Gastrocnemius medialis (tissue), 4 donors: Measurements from ENCODE around the gene MZB1.

Source experiments
- POLR2A ChIP-seq, 2 donors: fragments of 450-650 bp; IDR thresholded peaks; one replicate each; pipeline ENCODE4 v1.6.1; 2017; ENCODE audit warnings: antibody characterized with exemption in 2 of 2, mild to moderate bottlenecking in 2 of 2, moderate library complexity in 2 of 2
- TF ChIP-seq, protein P1 (sequence below), 5 experiments: fragments of 450-650 bp in 3 of 5; fragments of 200-600 bp in 2 of 5; sonication (generic) in 2 of 5; IDR thresholded peaks in 4 of 5; conservative IDR thresholded peaks in 1 of 5; 1 replicate in 4 of 5; 2 replicates in 1 of 5; pipeline ENCODE4 v1.5.1; 2016 to 2019; ENCODE audit warnings: antibody characterized with exemption in 5 of 5, mild to moderate bottlenecking in 3 of 5, moderate library complexity in 3 of 5

DNA sequence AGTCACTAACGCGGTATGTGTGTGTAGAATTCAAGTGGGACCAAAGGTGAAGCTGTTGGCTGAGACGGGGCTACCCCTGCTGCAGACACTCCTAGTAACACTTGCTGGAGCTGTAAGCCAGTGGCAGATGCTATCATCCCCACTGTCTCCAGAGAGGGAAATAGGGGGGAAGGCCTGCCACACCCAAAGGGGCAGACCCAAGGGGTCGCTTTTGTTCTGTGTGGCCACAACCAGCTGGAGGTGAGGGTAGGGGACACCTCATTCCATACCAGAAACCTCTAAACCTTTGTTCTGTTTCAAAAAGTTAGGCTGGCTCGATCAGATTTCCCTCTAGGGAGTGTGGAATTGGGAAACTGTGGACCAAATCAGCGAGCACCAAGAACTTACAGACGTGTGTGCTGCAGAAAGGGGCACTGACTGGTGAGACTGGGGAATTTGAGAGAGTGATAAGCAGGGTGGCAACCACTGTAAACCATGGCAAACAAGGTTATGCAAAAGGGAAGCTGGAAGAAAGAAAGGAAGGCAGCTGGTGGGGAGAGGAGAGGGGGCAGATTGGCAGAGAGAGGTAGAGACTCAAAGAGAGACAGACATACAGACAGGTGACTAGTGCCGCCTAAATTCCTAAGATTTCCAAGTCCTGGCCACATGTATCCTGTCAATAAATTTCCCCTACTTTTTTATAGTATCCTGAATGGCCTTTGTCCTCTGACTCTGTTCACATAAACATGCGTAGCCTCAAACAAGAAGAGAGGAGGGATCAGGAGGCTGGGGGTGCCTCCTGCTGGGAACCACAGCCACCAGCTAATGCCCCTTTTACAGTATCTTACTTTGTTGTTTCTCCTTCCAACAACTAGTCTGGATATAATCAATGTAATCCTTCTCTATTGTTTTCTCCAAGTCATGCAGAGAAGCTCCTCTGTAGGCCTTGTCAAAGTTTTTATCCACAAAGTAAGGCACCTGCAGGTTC is 29.8 kb upstream of the MZB1 start:
- TF ChIP-seq, protein P1, sequence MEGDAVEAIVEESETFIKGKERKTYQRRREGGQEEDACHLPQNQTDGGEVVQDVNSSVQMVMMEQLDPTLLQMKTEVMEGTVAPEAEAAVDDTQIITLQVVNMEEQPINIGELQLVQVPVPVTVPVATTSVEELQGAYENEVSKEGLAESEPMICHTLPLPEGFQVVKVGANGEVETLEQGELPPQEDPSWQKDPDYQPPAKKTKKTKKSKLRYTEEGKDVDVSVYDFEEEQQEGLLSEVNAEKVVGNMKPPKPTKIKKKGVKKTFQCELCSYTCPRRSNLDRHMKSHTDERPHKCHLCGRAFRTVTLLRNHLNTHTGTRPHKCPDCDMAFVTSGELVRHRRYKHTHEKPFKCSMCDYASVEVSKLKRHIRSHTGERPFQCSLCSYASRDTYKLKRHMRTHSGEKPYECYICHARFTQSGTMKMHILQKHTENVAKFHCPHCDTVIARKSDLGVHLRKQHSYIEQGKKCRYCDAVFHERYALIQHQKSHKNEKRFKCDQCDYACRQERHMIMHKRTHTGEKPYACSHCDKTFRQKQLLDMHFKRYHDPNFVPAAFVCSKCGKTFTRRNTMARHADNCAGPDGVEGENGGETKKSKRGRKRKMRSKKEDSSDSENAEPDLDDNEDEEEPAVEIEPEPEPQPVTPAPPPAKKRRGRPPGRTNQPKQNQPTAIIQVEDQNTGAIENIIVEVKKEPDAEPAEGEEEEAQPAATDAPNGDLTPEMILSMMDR (IDR thresholded peaks at IDR 0.05 in 4 of 5, conservative IDR thresholded peaks at IDR 0.05 in 1 of 5), result no peak
- TF ChIP-seq POLR2A (IDR thresholded peaks at IDR 0.05), result no peak
